Measurements from ENCODE around the gene ESYT2.

ESYT2 gene

DNA sequence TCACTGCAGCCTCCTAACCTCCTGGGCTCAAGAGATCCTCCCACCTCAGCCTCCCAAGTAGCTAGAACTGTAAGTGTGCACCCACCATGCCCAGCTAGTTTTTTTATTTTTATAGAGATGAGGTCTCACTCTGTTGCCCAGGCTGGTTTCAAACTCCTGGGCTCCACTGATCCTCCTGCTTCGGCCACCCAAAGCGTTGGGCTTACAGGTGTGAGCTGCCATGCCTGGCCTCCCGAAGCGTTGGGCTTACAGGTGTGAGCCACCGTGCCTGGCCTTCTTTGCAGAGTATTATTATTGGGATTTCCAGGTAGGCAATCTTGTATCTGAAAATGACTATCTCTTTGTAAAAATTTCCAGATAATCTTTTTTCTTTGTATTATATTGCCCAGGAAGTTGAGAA is 101.6 kb downstream of the ESYT2 start:
- TF ChIP-seq, protein P1, sequence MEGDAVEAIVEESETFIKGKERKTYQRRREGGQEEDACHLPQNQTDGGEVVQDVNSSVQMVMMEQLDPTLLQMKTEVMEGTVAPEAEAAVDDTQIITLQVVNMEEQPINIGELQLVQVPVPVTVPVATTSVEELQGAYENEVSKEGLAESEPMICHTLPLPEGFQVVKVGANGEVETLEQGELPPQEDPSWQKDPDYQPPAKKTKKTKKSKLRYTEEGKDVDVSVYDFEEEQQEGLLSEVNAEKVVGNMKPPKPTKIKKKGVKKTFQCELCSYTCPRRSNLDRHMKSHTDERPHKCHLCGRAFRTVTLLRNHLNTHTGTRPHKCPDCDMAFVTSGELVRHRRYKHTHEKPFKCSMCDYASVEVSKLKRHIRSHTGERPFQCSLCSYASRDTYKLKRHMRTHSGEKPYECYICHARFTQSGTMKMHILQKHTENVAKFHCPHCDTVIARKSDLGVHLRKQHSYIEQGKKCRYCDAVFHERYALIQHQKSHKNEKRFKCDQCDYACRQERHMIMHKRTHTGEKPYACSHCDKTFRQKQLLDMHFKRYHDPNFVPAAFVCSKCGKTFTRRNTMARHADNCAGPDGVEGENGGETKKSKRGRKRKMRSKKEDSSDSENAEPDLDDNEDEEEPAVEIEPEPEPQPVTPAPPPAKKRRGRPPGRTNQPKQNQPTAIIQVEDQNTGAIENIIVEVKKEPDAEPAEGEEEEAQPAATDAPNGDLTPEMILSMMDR (IDR thresholded peaks at IDR 0.05; ENCODE audit: borderline replicate concordance, control extremely low read depth, extremely low read depth, insufficient read depth, missing control alignments) = no peak
- no peak for DNase-seq (ENCODE audit: low spot score)
- in situ Hi-C loops (cut with MboI; ENCODE audit: low sequenced_read_pairs, unreplicated experiment) = no loop called here

DNA sequence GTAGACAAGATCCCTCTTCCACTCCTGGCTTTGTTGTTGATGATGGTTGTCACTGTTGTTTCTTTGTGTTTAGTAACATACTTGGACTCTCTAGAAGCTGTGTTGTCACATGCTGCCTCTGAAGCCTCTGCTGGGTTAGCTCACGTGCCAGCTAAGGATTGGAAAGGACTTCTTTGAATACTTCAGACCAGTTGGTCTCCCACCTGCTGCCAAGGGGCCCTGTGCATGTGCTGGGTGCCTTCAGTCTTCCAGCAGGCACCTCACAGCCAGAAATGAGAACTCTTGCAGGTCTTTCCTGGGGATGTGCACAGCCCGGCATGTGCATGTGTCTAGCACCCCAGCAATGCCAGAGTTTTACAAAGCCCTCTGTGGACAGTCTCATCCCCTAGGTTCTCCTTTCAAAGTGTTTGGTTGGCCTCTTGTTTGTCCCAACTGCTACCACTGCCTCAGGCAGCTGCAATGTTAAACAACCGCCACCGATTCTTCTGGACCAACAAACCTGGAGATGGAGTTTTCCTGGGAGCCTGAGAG is 103.0 kb downstream of the ESYT2 start:
- in situ Hi-C loops (cut with MboI; ENCODE audit: low sequenced_read_pairs, unreplicated experiment) = no loop called here
- TF ChIP-seq, protein P1 (IDR thresholded peaks at IDR 0.05; ENCODE audit: borderline replicate concordance, control extremely low read depth, extremely low read depth, insufficient read depth, missing control alignments) = no peak
- no peak for DNase-seq (ENCODE audit: low spot score)

DNA sequence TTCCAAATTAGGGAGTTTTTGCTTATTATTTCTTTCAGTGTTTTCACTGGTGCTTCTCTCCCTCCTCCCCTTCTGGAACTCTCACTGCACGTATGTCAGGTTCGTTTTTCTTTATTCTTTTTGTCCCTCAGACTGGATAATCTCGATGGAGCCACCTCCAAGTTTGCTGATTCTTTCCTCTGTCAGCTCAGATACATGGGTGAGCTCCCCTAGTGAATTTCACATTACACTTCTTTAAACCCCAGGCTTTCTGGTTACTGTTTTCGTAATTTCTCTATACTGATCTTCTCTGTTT is 103.9 kb downstream of the ESYT2 start:
- TF ChIP-seq, protein P1 (IDR thresholded peaks at IDR 0.05; ENCODE audit: borderline replicate concordance, control extremely low read depth, extremely low read depth, insufficient read depth, missing control alignments) = no peak
- no peak for DNase-seq (ENCODE audit: low spot score)
- in situ Hi-C loops (cut with MboI; ENCODE audit: low sequenced_read_pairs, unreplicated experiment) = no loop called here

DNA sequence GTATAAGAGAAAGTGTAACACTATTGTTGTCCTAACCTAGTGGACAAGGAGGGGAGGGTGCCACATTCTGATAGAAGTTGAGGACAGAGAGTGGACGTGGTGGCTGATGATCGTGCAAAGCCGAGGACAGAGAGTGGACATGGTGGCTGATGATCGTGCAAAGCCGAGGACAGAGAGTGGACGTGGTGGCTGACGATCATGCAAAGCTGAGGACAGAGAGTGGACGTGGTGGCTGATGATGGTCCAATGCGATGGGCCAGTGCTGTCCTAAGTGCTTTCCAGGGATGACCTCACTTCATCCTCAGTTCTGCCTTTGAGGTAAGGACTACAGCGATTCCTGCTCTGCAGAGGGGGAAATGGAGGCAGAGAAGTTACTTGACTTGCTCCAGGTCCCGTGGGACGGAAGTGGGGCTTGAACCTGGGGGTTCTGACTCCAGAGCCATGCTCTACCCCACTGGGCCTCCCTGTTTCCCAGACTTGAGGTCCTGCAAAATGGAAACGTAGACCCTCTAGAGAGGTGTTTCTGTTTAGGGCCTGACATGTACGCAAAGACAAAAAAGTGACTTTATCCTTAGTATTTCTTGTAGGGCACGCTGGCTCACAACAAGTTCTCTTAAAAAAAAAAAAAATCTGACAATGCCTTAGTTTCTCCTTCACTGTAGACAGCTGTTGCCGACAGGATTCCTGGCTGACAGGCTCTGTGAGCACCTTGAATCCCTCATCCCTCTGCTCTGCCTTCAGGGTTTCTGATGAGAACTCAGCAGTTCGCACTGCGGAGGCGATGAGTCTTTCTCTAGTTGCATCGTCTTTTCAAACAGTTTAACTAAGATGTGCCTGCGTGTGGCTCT is 104.4 kb downstream of the ESYT2 start:
- in situ Hi-C loops (cut with MboI; ENCODE audit: low sequenced_read_pairs, unreplicated experiment) = no loop called here
- TF ChIP-seq, protein P1 (IDR thresholded peaks at IDR 0.05; ENCODE audit: borderline replicate concordance, control extremely low read depth, extremely low read depth, insufficient read depth, missing control alignments) = no peak
- DNase-seq (ENCODE audit: low spot score) = no peak

DNA sequence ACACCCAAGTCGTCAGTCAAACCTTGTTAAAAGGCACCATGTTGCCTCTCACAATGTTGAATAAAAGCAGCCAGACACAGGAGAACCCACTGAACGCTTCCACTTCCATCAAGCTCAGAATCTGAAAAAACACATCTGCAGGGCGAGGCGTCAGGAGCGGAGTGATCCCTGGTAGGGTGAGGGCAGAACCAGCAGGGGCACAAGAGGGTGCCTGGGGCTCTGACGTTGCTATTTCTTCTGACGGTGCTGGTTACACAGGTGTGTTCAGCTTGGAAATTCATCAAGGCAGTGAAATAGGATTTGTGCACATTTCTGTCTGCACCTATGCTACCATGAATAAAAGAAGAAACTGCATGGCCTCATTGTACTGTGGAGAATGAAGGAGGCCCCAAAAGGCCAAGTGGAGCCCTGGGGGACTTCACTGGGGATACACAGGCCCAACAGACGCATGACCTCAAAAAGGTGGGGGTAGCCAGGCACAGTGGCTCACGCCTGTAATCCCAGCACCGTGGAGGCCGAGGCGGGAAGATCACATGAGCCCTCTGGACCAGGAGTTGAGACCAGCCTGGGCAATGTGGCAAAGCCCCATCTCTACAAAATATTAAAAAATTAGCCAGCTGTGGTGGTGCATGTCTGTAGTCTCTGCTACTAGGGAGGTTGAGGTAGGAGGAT is 105.5 kb downstream of the ESYT2 start:
- no peak for DNase-seq (ENCODE audit: low spot score)
- TF ChIP-seq, protein P1 (IDR thresholded peaks at IDR 0.05; ENCODE audit: borderline replicate concordance, control extremely low read depth, extremely low read depth, insufficient read depth, missing control alignments) = no peak
- in situ Hi-C loops (cut with MboI; ENCODE audit: low sequenced_read_pairs, unreplicated experiment) = no loop called here

DNA sequence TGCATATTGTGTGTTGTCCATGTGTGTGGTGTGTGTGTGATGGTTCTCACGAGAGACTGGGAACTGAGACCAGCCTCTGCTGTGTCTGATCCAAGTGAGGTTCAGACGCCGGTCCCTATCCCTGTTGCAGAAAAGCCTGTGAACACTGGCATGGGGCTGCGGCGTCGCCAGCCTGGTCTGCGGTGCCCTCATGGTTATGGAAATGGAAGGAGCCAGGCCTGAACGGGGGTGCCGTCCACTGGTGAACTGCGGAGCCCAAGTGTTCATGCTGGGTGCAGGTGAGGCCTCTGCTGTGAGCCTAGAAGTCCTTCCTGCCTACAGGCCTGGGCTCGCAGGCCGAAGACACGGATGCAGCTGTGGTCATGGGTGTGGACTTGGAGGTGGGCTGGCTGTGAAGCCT is 106.0 kb downstream of the ESYT2 start:
- in situ Hi-C loops (cut with MboI; ENCODE audit: low sequenced_read_pairs, unreplicated experiment) = no loop called here
- TF ChIP-seq, protein P1 (IDR thresholded peaks at IDR 0.05; ENCODE audit: borderline replicate concordance, control extremely low read depth, extremely low read depth, insufficient read depth, missing control alignments) = no peak
- DNase-seq (ENCODE audit: low spot score) = no peak

Data from GM13976 (cell line).